Activated CD8-positive, alpha-beta memory T cell treated with anti-CD3 and anti-CD28 coated beads, Interleukin-2, amount 50 U/mL, for 48 hours (primary cell): ENCODE results near the gene COL19A1.

ENCODE experiments used
- DNase-seq: peaks from one replicate; pipeline ENCODE4 v3.0.0-alpha.2; 2020

Gene COL19A1

DNA sequence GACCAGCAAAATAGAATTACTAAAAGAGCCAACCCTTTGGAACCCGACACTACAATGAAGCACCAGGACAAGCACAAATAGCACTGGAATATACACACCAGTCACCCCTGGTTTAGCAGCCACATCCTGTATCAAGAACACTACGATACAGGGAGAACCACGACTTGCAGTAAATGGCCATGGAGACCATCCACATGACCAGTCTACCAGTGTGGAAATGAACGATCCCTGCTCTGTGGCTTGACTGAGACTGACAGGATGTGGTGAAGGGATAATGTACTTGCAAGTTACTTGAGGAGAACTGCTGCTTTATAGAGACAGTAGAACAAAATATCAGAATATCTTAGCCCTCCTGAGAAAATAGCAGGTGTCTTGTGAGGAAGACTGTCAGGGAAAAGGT is 266.9 kb downstream of the COL19A1 start:
- no peak for DNase-seq

DNA sequence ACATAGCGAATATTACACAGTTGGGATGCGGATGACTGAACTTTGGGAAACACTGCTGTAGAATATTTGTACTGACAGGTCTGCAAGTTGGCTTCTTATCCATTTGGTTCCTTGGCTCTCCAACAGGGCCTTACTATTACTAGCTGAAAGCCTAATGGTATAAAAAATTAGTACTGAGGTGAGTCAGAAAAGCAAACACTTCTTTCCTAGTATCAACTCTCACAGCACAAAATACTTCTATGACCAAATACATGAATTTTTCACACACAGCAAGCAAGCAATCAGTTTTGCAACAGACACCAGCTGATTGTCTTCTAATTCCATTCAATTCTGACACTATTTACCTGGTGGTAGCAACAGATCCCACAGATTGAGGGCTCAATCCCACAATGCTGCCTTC is 268.2 kb downstream of the COL19A1 start:
- no peak for DNase-seq

DNA sequence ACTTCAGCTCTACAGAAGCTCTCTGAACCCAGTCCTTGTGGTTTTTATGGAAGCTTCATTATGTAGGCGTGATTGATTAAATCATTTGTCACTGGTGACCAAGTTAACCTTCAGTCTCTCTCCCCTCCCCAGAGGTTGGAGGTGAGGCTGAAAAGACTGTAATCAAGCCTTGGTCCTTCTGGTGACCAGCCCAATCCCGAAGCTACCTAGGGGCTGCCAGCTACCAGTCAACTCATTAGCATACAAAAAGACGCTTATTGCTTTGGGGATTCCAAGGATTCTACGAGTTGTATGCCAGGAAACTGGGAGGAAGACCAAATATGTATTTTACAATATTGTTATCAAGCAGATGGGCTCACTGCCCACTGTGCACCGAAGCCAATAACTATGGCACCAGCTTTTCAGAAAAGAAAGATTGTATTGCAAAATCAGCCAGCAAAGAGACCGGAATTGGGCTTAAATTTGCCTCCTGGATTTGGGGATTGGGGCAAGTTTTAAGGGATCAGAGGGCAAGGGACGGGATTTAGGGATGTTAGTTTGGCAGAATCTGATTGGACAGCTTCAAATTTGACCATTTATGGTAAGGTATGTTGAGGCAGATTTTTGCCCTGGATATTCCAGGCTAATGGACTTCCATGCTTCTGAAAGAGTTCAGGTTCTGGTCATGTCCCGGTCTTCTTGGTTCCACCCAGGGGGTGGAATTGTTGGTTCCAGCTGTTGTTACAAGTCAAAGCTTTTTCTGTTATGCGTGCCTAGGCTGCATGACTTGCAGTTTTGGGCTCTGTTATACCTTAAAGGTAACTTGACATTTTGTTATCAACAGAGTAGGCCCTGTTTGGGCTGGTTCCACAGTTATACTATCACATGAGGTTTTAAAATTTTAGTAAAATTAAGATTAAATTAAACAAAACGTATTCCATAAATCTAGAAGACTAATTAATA is 269.1 kb downstream of the COL19A1 start:
- DNase-seq = no peak

- DNase-seq = no peak
Measured at GRCh38 chr6:70136996-70137395, 270.6 kb downstream of the COL19A1 start.

- DNase-seq = no peak
Measured at GRCh38 chr6:70140496-70140895, 274.1 kb downstream of the COL19A1 start.

DNA sequence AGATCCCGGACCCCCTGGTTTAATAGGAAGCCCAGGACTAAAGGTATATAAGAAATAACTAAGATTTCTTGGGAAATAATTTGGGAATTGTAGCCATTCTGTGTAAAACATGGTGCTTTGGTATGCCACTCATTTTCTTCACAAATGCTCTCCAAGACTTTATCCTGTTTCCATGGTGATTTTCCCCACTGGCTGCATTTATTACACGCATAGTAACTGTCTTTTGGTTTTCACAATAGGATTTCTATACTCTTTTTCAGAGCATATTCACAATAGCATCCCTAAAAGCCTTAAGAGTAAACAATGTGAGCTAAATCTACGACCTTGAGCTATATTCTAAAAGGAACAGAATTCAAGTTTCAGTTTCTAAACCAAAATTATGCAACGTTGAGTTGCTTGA is 275.7 kb downstream of the COL19A1 start:
- DNase-seq = no peak

- DNase-seq = no peak
Measured at GRCh38 chr6:70145178-70145577, 278.8 kb downstream of the COL19A1 start.

DNA sequence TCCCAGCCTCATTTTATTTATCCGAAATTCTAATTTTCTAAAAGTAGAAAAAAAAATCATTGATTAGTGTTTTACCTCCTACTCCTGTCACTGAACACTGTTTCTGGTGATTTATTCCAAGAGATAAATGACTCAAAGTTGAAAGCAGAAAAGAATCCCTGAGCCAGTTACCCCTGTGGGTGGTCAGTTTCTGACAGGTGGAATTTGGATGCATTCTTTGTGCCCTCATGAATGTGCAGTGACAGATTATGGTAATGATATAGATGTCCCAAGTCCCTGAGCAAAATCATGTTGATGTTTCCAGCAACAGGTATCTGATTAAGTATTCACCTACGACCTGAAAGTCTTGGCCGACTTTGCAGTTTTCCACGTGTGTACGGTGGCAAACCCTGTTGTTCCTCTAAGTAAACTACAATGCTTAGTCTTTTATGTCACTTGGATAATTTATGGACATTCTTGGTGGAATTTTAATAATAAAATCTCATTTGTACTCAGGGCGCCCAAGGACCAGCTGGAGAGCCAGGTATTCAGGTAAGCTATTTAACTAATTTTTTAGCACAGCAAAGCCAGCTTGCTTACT is 282.9 kb downstream of the COL19A1 start:
- DNase-seq = no peak

DNA sequence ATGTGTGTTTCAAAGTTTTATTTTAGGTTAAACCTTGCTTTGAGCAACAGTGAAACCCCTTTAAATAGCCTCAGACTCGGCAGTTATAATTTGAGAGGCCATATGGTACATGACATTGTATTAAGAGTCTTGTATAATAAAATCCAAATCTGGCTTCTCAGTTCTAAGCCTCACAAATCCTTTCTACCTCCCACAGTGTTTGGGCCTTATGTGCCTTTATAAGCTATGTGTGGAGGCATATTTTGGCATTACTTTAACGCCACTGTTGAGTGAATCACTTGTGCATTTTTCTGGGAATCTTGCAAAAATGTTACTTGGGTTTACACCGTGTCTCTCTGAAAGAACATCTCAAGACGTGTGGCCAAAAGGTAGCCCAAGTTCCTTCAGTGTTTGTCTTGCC is 284.2 kb downstream of the COL19A1 start:
- no peak for DNase-seq

- no peak for DNase-seq
Measured at GRCh38 chr6:70151616-70152015, 285.3 kb downstream of the COL19A1 start.

DNA sequence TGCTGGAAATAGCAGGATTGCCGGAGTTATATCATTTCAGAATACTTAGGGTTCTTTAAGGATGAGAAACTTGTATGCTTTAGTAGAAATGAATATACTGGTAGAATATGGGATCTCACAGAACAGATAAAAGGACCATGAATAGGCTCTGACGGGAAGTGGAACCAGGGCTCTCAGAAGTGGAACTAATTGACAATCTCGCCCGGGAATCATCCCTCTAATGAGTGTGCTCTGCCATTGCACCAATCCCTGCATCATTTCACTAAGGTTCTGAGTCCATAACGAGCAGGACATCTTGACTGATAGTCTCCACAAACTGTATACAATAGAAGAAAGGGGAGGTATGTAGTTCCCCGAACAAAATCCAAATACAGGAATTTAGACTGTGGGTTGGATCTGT is 286.4 kb downstream of the COL19A1 start:
- DNase-seq = no peak

GRCh38 chr6:70157086-70157485 is 290.7 kb downstream of the COL19A1 start:
- no peak for DNase-seq

GRCh38 chr6:70160276-70160675 is 293.9 kb downstream of the COL19A1 start:
- DNase-seq = no peak

- DNase-seq = no peak
Measured at GRCh38 chr6:70162972-70163371, 296.6 kb downstream of the COL19A1 start.

DNA sequence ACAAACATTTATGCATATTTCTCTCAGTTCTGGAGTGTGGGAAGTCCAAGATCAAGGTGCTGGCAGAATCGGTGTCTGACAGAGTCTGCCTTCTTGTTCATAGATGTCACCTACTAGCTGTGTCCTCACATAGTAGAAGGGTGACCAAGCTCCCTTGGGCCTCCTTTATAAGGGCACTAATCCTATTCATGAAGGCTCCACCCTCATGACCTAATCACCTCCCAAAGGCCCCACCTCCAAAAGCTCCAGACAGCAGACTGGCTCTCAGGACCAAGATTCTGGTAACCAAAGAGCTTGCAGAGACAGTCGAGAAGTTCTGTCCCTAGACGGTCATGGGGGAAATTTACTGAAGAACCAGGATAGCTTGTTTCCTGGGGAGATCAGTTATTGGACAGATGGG is 297.4 kb downstream of the COL19A1 start:
- DNase-seq = no peak

GRCh38 chr6:70164556-70164955 is 298.2 kb downstream of the COL19A1 start:
- DNase-seq = no peak

- DNase-seq = peak; percentile 64
Measured at GRCh38 chr6:70166088-70166958, 300.0 kb downstream of the COL19A1 start.

GRCh38 chr6:70168681-70169377 is 302.5 kb downstream of the COL19A1 start:
- DNase-seq = no peak

DNA sequence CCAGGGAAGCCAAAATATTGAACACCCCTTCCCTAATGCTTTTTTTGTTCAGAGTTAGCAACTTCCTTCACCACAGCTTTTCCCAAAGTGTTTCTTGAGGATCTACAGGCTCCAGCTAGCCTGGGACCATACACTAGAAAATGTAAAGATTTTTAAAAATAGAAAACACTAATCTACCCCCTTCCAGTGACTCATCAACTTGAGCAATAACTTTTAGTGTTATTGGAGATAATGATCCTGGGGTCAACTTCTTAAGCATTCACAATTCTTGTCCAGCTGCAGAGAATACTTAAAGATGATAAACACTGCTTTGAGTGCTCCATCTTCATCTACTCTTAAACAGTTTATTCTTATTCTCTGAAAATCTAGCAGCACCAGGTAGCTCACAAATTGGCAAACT is 304.9 kb downstream of the COL19A1 start:
- no peak for DNase-seq

DNA sequence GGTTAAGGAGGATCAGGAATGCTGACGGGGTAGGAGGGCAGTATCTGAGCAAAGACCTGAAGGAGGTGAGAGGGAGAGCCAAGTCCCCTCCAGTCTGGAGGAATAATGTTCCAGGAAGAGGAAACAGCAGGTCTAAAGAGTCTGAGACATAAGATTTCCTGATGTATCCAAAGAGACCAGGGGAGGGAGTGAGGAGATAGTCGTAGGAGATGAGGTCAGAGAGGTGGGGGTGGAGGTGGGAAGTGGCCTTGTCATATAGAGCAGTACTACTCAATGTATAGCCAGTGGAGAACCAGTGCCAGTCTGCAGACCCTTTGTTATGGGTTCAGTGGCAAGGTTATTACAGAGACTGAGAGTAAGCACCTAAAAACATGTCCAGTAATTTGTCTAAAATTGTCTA is 305.9 kb downstream of the COL19A1 start:
- DNase-seq = no peak

DNA sequence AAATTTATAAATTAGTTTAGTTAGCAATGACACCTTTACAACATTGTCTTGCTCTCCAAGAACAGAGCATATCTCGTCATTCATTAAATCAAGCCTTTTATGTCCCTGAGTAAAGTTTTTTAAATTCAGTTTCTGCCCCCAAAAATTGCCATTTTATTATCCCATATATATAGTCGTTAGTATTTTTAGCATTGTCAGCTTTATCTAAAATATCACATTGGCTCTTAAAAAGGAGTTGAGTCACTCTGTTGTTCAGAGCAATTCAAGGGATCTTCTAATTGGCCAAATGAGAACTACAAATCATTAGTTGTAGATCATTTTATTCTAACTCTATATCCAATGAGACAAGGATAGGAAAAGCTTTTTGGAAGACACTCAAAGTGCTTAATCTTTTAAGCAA is 309.4 kb downstream of the COL19A1 start:
- DNase-seq = no peak

- no peak for DNase-seq
Measured at GRCh38 chr6:70176842-70177550, 310.6 kb downstream of the COL19A1 start.
